Inferior parietal cortex (tissue), 1 donor: ENCODE measurements around the gene GLIS1.

Source experiments
- DNase-seq: peaks from one replicate; pipeline ENCODE4 v3.0.0-alpha.2; 2016; ENCODE audit errors: extremely low spot score

Gene GLIS1

GRCh38 chr1:53535226-53535625 lies 203.7 kb downstream of the GLIS1 start:
- no peak for DNase-seq

- DNase-seq = no peak
These were observed 206.1 kb downstream of the GLIS1 start for GRCh38 chr1:53532912-53533311.

- DNase-seq = no peak
These were observed 206.6 kb downstream of the GLIS1 start for GRCh38 chr1:53532377-53532776.

- no peak for DNase-seq
These were observed 208.4 kb downstream of the GLIS1 start for GRCh38 chr1:53530550-53530949.

- DNase-seq = no peak
These were observed 209.4 kb downstream of the GLIS1 start for GRCh38 chr1:53529555-53529954.

- no peak for DNase-seq
These were observed 211.6 kb downstream of the GLIS1 start for GRCh38 chr1:53527368-53527767.

GRCh38 chr1:53526451-53527101 lies 212.4 kb downstream of the GLIS1 start:
- DNase-seq = no peak

GRCh38 chr1:53525595-53525994 lies 213.4 kb downstream of the GLIS1 start:
- DNase-seq = no peak

GRCh38 chr1:53524428-53525375 lies 214.3 kb downstream of the GLIS1 start:
- no peak for DNase-seq

- DNase-seq = no peak
These were observed 216.9 kb downstream of the GLIS1 start for GRCh38 chr1:53521924-53522552.

GRCh38 chr1:53520481-53520880 lies 218.5 kb downstream of the GLIS1 start:
- DNase-seq = no peak

GRCh38 chr1:53519421-53519820 lies 219.5 kb downstream of the GLIS1 start:
- DNase-seq = no peak

- DNase-seq = no peak
These were observed 220.2 kb downstream of the GLIS1 start for GRCh38 chr1:53518775-53519174.

GRCh38 chr1:53517821-53518352 lies 221.1 kb downstream of the GLIS1 start:
- DNase-seq = no peak

- no peak for DNase-seq
These were observed 221.9 kb downstream of the GLIS1 start for GRCh38 chr1:53517109-53517508.

- DNase-seq = no peak
These were observed 222.8 kb downstream of the GLIS1 start for GRCh38 chr1:53516181-53516580.

- DNase-seq = no peak
These were observed 224.5 kb downstream of the GLIS1 start for GRCh38 chr1:53514436-53514835.

GRCh38 chr1:53513846-53514245 lies 225.1 kb downstream of the GLIS1 start:
- DNase-seq = no peak

GRCh38 chr1:53512807-53513755 lies 225.9 kb downstream of the GLIS1 start:
- DNase-seq = no peak

- DNase-seq = no peak
These were observed 226.8 kb downstream of the GLIS1 start for GRCh38 chr1:53511933-53512806.
